ENCODE results near the gene RPL10A. TPM values are rescaled to one million over a fixed set of nuclear protein-coding genes. Genes with fewer than 3 reads are reported as not detected.
A peak's percentile ranks its signal among the peaks of the same experiment; 100 is the strongest.

The RPL10A gene
- total and polyA plus RNA-seq, 2 of the 13 experiments (the other 11 are each of a cell fraction or from before 2014, with no cell fraction given) = 1,854 to 2,726 TPM

DNA sequence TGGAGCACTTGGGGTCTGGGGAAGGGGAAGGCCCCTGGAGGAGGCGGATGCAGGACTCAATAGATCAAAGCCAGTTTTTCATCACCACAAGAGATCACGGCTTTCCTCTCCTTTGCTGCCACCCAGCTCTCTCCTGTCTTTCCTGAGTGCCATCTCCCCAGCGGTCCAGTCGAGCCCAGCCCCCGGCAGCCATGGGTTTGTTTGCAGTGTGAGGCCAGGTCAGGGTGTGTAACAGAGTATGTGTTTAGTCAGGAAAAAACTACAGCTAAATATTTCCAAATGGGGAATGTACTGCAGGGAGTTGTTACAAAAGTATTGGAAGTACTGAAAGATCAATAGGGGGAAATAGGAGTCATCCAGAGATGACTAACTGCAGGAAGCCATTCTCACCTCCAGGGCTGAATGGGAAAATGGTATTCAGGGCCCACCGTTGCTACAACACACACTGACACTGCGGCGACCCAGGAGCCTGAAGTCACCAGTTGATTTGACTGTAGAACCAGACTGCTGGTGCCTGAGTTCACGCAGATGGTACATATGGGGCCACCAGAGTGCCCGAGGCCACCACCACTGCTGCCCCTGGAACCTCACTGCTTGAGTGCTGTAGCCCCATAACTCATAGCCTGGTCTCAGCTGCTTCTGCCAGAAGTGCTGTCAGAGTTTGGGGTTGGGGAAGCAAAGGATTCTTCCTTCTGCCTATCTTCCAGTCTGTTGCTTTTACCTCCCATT, 39.6 kb upstream of the RPL10A start (continued):
- TF ChIP-seq HNF4A (CRISPR knock-in tag; IDR thresholded peaks at IDR 0.05) (0 out of 2 replicates have a peak, but pooled peaks have one; percentile 21), BRCA1 (CRISPR knock-in tag; IDR thresholded peaks at IDR 0.05) (no peak), NCOR1 (IDR thresholded peaks at IDR 0.05; ENCODE audit: borderline replicate concordance, low read length) (no peak), KMT2A (CRISPR knock-in tag; IDR thresholded peaks at IDR 0.05) (0 out of 2 replicates have a peak, but pooled peaks have one; percentile 32), NR1H2 (CRISPR knock-in tag; IDR thresholded peaks at IDR 0.05; ENCODE audit: borderline replicate concordance, low read depth) (no peak), ZNF335 (CRISPR knock-in tag; IDR thresholded peaks at IDR 0.05) (no peak), AGO1 (IDR thresholded peaks at IDR 0.05; ENCODE audit: low read depth, low read length, poor library complexity, severe bottlenecking) (no peak), MIXL1 (CRISPR knock-in tag; IDR thresholded peaks at IDR 0.05) (0 out of 2 replicates have a peak, but pooled peaks have one; percentile 48), ZNF225 (CRISPR knock-in tag; IDR thresholded peaks at IDR 0.05) (0 out of 2 replicates have a peak, but pooled peaks have one; percentile 47), GTF3A (CRISPR knock-in tag; conservative IDR thresholded peaks at IDR 0.05) (no peak), ZMYM4 (CRISPR knock-in tag; IDR thresholded peaks at IDR 0.05) (peak; percentile 58; the same call in 1 of the 2 replicates), RAD21 (CRISPR knock-in tag; IDR thresholded peaks at IDR 0.05) (no peak), DNMT3B (CRISPR knock-in tag; conservative IDR thresholded peaks at IDR 0.05) (no peak), ETV6 (CRISPR knock-in tag; conservative IDR thresholded peaks at IDR 0.05) (no peak), ZNF850 (CRISPR knock-in tag; conservative IDR thresholded peaks at IDR 0.05) (no peak), POLR2AphosphoS5 (IDR thresholded peaks at IDR 0.05; ENCODE audit: low read depth, low read length) (no peak), PRMT3 (CRISPR knock-in tag; IDR thresholded peaks at IDR 0.05; ENCODE audit: borderline replicate concordance, low read depth) (no peak), ZNF766 (CRISPR knock-in tag; IDR thresholded peaks at IDR 0.05; ENCODE audit: borderline replicate concordance) (no peak)
- TF ChIP-seq, protein P1, sequence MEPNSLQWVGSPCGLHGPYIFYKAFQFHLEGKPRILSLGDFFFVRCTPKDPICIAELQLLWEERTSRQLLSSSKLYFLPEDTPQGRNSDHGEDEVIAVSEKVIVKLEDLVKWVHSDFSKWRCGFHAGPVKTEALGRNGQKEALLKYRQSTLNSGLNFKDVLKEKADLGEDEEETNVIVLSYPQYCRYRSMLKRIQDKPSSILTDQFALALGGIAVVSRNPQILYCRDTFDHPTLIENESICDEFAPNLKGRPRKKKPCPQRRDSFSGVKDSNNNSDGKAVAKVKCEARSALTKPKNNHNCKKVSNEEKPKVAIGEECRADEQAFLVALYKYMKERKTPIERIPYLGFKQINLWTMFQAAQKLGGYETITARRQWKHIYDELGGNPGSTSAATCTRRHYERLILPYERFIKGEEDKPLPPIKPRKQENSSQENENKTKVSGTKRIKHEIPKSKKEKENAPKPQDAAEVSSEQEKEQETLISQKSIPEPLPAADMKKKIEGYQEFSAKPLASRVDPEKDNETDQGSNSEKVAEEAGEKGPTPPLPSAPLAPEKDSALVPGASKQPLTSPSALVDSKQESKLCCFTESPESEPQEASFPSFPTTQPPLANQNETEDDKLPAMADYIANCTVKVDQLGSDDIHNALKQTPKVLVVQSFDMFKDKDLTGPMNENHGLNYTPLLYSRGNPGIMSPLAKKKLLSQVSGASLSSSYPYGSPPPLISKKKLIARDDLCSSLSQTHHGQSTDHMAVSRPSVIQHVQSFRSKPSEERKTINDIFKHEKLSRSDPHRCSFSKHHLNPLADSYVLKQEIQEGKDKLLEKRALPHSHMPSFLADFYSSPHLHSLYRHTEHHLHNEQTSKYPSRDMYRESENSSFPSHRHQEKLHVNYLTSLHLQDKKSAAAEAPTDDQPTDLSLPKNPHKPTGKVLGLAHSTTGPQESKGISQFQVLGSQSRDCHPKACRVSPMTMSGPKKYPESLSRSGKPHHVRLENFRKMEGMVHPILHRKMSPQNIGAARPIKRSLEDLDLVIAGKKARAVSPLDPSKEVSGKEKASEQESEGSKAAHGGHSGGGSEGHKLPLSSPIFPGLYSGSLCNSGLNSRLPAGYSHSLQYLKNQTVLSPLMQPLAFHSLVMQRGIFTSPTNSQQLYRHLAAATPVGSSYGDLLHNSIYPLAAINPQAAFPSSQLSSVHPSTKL (CRISPR knock-in tag; IDR thresholded peaks at IDR 0.05) = peak; percentile 87
- TF ChIP-seq, protein P2, sequence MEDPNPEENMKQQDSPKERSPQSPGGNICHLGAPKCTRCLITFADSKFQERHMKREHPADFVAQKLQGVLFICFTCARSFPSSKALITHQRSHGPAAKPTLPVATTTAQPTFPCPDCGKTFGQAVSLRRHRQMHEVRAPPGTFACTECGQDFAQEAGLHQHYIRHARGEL (CRISPR knock-in tag; IDR thresholded peaks at IDR 0.05) = no peak
- TF ChIP-seq, protein P3, sequence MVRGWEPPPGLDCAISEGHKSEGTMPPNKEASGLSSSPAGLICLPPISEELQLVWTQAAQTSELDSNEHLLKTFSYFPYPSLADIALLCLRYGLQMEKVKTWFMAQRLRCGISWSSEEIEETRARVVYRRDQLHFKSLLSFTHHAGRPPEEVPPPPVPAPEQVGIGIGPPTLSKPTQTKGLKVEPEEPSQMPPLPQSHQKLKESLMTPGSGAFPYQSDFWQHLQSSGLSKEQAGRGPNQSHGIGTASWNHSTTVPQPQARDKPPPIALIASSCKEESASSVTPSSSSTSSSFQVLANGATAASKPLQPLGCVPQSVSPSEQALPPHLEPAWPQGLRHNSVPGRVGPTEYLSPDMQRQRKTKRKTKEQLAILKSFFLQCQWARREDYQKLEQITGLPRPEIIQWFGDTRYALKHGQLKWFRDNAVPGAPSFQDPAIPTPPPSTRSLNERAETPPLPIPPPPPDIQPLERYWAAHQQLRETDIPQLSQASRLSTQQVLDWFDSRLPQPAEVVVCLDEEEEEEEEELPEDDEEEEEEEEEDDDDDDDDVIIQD (CRISPR knock-in tag; IDR thresholded peaks at IDR 0.05; ENCODE audit: low read depth) = no peak
- TF ChIP-seq, protein P4, sequence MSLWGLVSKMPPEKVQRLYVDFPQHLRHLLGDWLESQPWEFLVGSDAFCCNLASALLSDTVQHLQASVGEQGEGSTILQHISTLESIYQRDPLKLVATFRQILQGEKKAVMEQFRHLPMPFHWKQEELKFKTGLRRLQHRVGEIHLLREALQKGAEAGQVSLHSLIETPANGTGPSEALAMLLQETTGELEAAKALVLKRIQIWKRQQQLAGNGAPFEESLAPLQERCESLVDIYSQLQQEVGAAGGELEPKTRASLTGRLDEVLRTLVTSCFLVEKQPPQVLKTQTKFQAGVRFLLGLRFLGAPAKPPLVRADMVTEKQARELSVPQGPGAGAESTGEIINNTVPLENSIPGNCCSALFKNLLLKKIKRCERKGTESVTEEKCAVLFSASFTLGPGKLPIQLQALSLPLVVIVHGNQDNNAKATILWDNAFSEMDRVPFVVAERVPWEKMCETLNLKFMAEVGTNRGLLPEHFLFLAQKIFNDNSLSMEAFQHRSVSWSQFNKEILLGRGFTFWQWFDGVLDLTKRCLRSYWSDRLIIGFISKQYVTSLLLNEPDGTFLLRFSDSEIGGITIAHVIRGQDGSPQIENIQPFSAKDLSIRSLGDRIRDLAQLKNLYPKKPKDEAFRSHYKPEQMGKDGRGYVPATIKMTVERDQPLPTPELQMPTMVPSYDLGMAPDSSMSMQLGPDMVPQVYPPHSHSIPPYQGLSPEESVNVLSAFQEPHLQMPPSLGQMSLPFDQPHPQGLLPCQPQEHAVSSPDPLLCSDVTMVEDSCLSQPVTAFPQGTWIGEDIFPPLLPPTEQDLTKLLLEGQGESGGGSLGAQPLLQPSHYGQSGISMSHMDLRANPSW (CRISPR knock-in tag; IDR thresholded peaks at IDR 0.05; ENCODE audit: borderline replicate concordance) = no peak
